Kidney (tissue), 14 donors: ENCODE data around the gene SCFD2. TPM values are rescaled to one million over a fixed set of nuclear protein-coding genes. Genes with fewer than 3 reads are reported as not detected.

Experiments
- DNase-seq, 5 donors: peaks; one replicate each; pipeline ENCODE4 v3.0.0-alpha.2; 2013 to 2020
- FAIRE-seq: peaks from 2 replicates; lab custom pipeline; 2012; peaks lifted over from hg19 to GRCh38; lab: Jason Lieb, UNC
- H3K27ac ChIP-seq, 2 donors: one replicate each; pipeline ENCODE4 v1.7.0; 2013; ENCODE audit warnings: low read depth in 2 of 2, low read length in 2 of 2, inconsistent platforms in 1 of 2
- H3K27me3 ChIP-seq: one replicate; pipeline ENCODE4 v1.7.1; 2013; ENCODE audit warnings: low read length, inconsistent platforms; ENCODE audit not compliant: control insufficient read depth, insufficient read depth
- H3K36me3 ChIP-seq, 3 donors: one replicate each; pipeline versions ENCODE4 v1.7.0 to v1.7.1; 2013; ENCODE audit warnings: low read length in 3 of 3, control low read depth in 1 of 3, inconsistent platforms in 1 of 3; ENCODE audit not compliant: insufficient read depth in 3 of 3, control insufficient read depth in 2 of 3
- H3K4me1 ChIP-seq, 3 donors: one replicate each; pipeline versions ENCODE4 v1.7.0 to v1.7.1; 2013; ENCODE audit warnings: low read length in 3 of 3, inconsistent platforms in 1 of 3, low read depth in 1 of 3; ENCODE audit not compliant: control insufficient read depth in 2 of 3, insufficient read depth in 2 of 3
- H3K4me3 ChIP-seq, 3 donors: one replicate each; pipeline versions ENCODE4 v1.7.0 to v1.8.1; 2013; ENCODE audit warnings: low read length in 3 of 3, control low read depth in 1 of 3, inconsistent platforms in 1 of 3
- H3K9ac ChIP-seq, 3 donors: one replicate each; pipeline versions ENCODE4 v1.7.0 to v1.7.1; 2013; ENCODE audit warnings: low read length in 3 of 3, control low read depth in 1 of 3, inconsistent platforms in 1 of 3
- H3K9me3 ChIP-seq, 3 donors: one replicate each; pipeline versions ENCODE4 v1.7.0 to v1.7.1; 2013; ENCODE audit warnings: low read length in 3 of 3, control low read depth in 1 of 3, inconsistent platforms in 1 of 3; ENCODE audit not compliant: control insufficient read depth in 2 of 3, insufficient read depth in 1 of 3
- CTCF ChIP-seq: IDR thresholded peaks from 3 replicates; pipeline ENCODE4 v1.5.1; 2012; ENCODE audit warnings: mild to moderate bottlenecking, moderate library complexity, borderline replicate concordance; ENCODE audit not compliant: insufficient read depth; ENCODE audit errors: extremely low read depth
- intact Hi-C: fragments of 100-400 bp; cut with DNase I; formaldehyde crosslinking; loops from one replicate; pipeline ENCODE4 v1.11.1; 2022
- polyA plus RNA-seq: library from polyadenylated mRNA; stranded (reverse); fragments of 350-450 nt; fragmentation: Illumina TruSeq; extraction: RNeasy Lipid Tissue Mini Kit (QIAGEN cat#74804); gene quantifications from one replicate; pipeline ENCODE4 v1.2.3, GENCODE V29; 2014; ENCODE audit warnings: low read depth, low replicate concordance; ENCODE audit not compliant: insufficient read depth
- total RNA-seq: library from RNA; stranded (reverse); fragmentation: NEBNext Ultra II Directional; extraction: Animal tissue kit (Norgen Biotek cat#: 25700); gene quantifications from one replicate; pipeline ENCODE4 v1.2.1, GENCODE V29; 2021
- donor health status: control.
- donor health status: control.
- donor health status: control.
- donor health status: control.
- donor health status: control.
- donor health status: DM: yes; HTN: yes; CAD: no.
- donor health status: Normal renal cell carcinoma (clear cell type).

SCFD2 gene
- total and polyA plus RNA-seq, 2 donors from 2014 or later, result 6.1 to 20.8 TPM

GRCh38 chr4:52889354-52889753, 476.5 kb downstream of the SCFD2 start:
- H3K27ac ChIP-seq, result no peak overlapping the region

GRCh38 chr4:52884994-52885393, 480.9 kb downstream of the SCFD2 start:
- H3K36me3 ChIP-seq, result no peaks in the 10 kb centered on the region
- H3K4me1 ChIP-seq, result peaks cover 0 to 5% (median 0%) of the 10 kb centered on the region in 3 donors
- FAIRE-seq (no peak), DNase-seq (no peak)
- H3K27ac ChIP-seq, result no peak overlapping the region
- no peak for TF ChIP-seq CTCF
- no peak overlapping the region for H3K4me3 ChIP-seq
- no peaks in the 10 kb centered on the region for H3K27me3 ChIP-seq
- intact Hi-C loops, result no loop called here
- H3K9ac ChIP-seq, result no peak overlapping the region
- no peaks in the 10 kb centered on the region for H3K9me3 ChIP-seq

More at GRCh38 chr4:52889354-52889753, 476.5 kb downstream of the SCFD2 start:
- no peak overlapping the region for H3K9ac ChIP-seq
- DNase-seq (no peak), FAIRE-seq (no peak)
- H3K27me3 ChIP-seq, result no peaks in the 10 kb centered on the region
- no peaks in the 10 kb centered on the region for H3K36me3 ChIP-seq
- peaks cover 0 to 5% (median 0%) of the 10 kb centered on the region in 3 donors for H3K4me1 ChIP-seq
- H3K4me3 ChIP-seq, result no peak overlapping the region
- no peak for TF ChIP-seq CTCF
- intact Hi-C loops, result no loop called here
- no peaks in the 10 kb centered on the region for H3K9me3 ChIP-seq

- Histone ChIP-seq H3K27ac (no peak overlapping the region), H3K9me3 (no peaks in the 10 kb centered on the region), H3K36me3 (no peaks in the 10 kb centered on the region), H3K27me3 (no peaks in the 10 kb centered on the region), H3K4me3 (no peak overlapping the region), H3K4me1 (no peaks in the 10 kb centered on the region), H3K9ac (no peak overlapping the region)
- TF ChIP-seq CTCF, result no peak
- intact Hi-C loops, result no loop called here
- FAIRE-seq (no peak), DNase-seq (no peak)
Measured at GRCh38 chr4:52883707-52884669, 481.9 kb downstream of the SCFD2 start.
